Breast epithelium (tissue), 3 donors: ENCODE data around the gene CIB4.

Experiments used
- CTCF ChIP-seq, 3 donors: fragments of 450-650 bp; IDR thresholded peaks; one replicate each; pipeline ENCODE4 v1.5.1; 2016 to 2017; ENCODE audit warnings: antibody characterized with exemption in 3 of 3, mild to moderate bottlenecking in 3 of 3, moderate library complexity in 3 of 3
- POLR2A ChIP-seq: fragments of 450-650 bp; IDR thresholded peaks from one replicate; pipeline ENCODE4 v1.6.1; 2016; ENCODE audit warnings: antibody characterized with exemption, mild to moderate bottlenecking, moderate library complexity

- TF ChIP-seq CTCF (IDR thresholded peaks at IDR 0.05) (no peak), POLR2A (no peak)
These were observed 14.5 kb upstream of the CIB4 start for GRCh38 chr2:26655611-26656195.
